HepG2 (cell line): ENCODE measurements around the gene SLC13A3. TPM values are rescaled to one million over a fixed set of nuclear protein-coding genes. Genes with fewer than 3 reads are reported as not detected.

ENCODE experiments used
- CAMTA2 ChIP-seq: sonication (generic); formaldehyde crosslinking; IDR thresholded peaks from 2 replicates; pipeline ENCODE4 v1.4.0; 2020; ENCODE audit warnings: mild to moderate bottlenecking, missing genetic modification reagents, borderline replicate concordance
- CSRNP1 ChIP-seq: sonication (generic); formaldehyde crosslinking; IDR thresholded peaks from 2 replicates; pipeline ENCODE4 v1.8.1; 2023; ENCODE audit warnings: mild to moderate bottlenecking, missing genetic modification reagents
- FIP1L1 ChIP-seq: fragments of 200-400 bp; formaldehyde crosslinking; IDR thresholded peaks from 2 replicates; pipeline ENCODE4 v1.6.1; 2018; ENCODE audit warnings: low read depth, mild to moderate bottlenecking, low read length, moderate library complexity, borderline replicate concordance; ENCODE audit not compliant: insufficient read depth
- FOXA1 ChIP-seq, 2 experiments: fragments of 450-650 bp in 1 of 2; sonication (generic) in 1 of 2; formaldehyde crosslinking in 1 of 2; IDR thresholded peaks; 2 replicates each; pipeline versions ENCODE4 v1.4.0 to v1.6.1; 2016 to 2020; ENCODE audit warnings: missing genetic modification reagents in 1 of 2
- HOXA9 ChIP-seq: sonication (generic); formaldehyde crosslinking; IDR thresholded peaks from 2 replicates; pipeline ENCODE4 v1.8.1; 2022; ENCODE audit warnings: missing genetic modification reagents, mild to moderate bottlenecking, moderate library complexity, borderline replicate concordance
- MXD4 ChIP-seq: IDR thresholded peaks from 2 replicates; pipeline ENCODE4 v1.6.1; 2016; ENCODE audit warnings: mild to moderate bottlenecking, missing biosample characterization, missing genetic modification reagents
- NR1H2 ChIP-seq: sonication (generic); formaldehyde crosslinking; IDR thresholded peaks from 2 replicates; pipeline ENCODE4 v1.8.1; 2022; ENCODE audit warnings: low read depth, missing genetic modification reagents, borderline replicate concordance
- PAX8 ChIP-seq: sonication (generic); formaldehyde crosslinking; IDR thresholded peaks from 2 replicates; pipeline ENCODE4 v1.8.0; 2022; ENCODE audit warnings: mild to moderate bottlenecking, missing genetic modification reagents, borderline replicate concordance
- REPIN1 ChIP-seq: sonication (generic); formaldehyde crosslinking; IDR thresholded peaks from 2 replicates; pipeline ENCODE4 v1.8.0; 2022; ENCODE audit warnings: missing genetic modification reagents, low read depth, mild to moderate bottlenecking, borderline replicate concordance
- SAP130 ChIP-seq: IDR thresholded peaks from 2 replicates; pipeline ENCODE4 v1.6.1; 2016; ENCODE audit warnings: low read depth
- SMYD3 ChIP-seq: sonication (generic); formaldehyde crosslinking; IDR thresholded peaks from 2 replicates; pipeline ENCODE4 v1.8.1; 2023; ENCODE audit warnings: mild to moderate bottlenecking, missing genetic modification reagents
- ZFAT ChIP-seq: sonication (generic); formaldehyde crosslinking; conservative IDR thresholded peaks from 2 replicates; pipeline ENCODE4 v1.8.1; 2023; ENCODE audit warnings: missing genetic modification reagents, inconsistent platforms
- ZFP91 ChIP-seq: sonication (generic); formaldehyde crosslinking; IDR thresholded peaks from 2 replicates; pipeline ENCODE4 v1.9.0; 2022; ENCODE audit warnings: missing genetic modification reagents, mild to moderate bottlenecking, borderline replicate concordance
- ZMYM4 ChIP-seq: sonication (generic); formaldehyde crosslinking; IDR thresholded peaks from 2 replicates; pipeline ENCODE4 v1.8.1; 2023; ENCODE audit warnings: mild to moderate bottlenecking, missing genetic modification reagents
- ZNF367 ChIP-seq: sonication (generic); formaldehyde crosslinking; IDR thresholded peaks from 2 replicates; pipeline ENCODE4 v1.4.0; 2020; ENCODE audit warnings: missing genetic modification reagents, borderline replicate concordance
- ZNF572 ChIP-seq: sonication (generic); formaldehyde crosslinking; IDR thresholded peaks from 2 replicates; pipeline ENCODE4 v1.5.1; 2020; ENCODE audit warnings: mild to moderate bottlenecking, missing genetic modification reagents
- ZNF619 ChIP-seq: sonication (generic); formaldehyde crosslinking; IDR thresholded peaks from 2 replicates; pipeline ENCODE4 v1.4.0; 2020; ENCODE audit warnings: mild to moderate bottlenecking, missing genetic modification reagents
- ZNF761 ChIP-seq: sonication (generic); formaldehyde crosslinking; conservative IDR thresholded peaks from 2 replicates; pipeline ENCODE4 v1.4.0; 2020; ENCODE audit warnings: mild to moderate bottlenecking, missing genetic modification reagents
- ZNF781 ChIP-seq: sonication (generic); formaldehyde crosslinking; IDR thresholded peaks from 2 replicates; pipeline ENCODE4 v1.5.1; 2020; ENCODE audit warnings: borderline replicate concordance, mild to moderate bottlenecking, missing genetic modification reagents; ENCODE audit errors: not compliant biosample characterization
- ZNF883 ChIP-seq: sonication (generic); formaldehyde crosslinking; IDR thresholded peaks from 2 replicates; pipeline ENCODE4 v1.5.1; 2020; ENCODE audit warnings: mild to moderate bottlenecking, missing genetic modification reagents; ENCODE audit errors: not compliant biosample characterization
- ZSCAN21 ChIP-seq: sonication (generic); formaldehyde crosslinking; IDR thresholded peaks from 2 replicates; pipeline ENCODE4 v1.8.0; 2022; ENCODE audit warnings: mild to moderate bottlenecking, missing genetic modification reagents, moderate library complexity, borderline replicate concordance
- polyA plus RNA-seq, 8 experiments: library from polyadenylated mRNA; depleted of rRNA in 3 of 8; stranded (reverse) in 7 of 8; unstranded in 1 of 8; fragments of >200 nt; fragmentation: Illumina TruSeq in 4 of 8; extraction: Trizol in 4 of 8; gene quantifications; 2 replicates each; pipeline versions ENCODE4 v1.2.1 to v1.2.3, GENCODE V29; 2011 to 2016; ENCODE audit warnings: low read depth in 4 of 8, missing spikeins in 1 of 8, mixed read lengths in 1 of 8; ENCODE audit not compliant: insufficient read depth in 1 of 8
- total RNA-seq, 5 experiments: library from RNA; depleted of rRNA; stranded (reverse); fragments of >200 nt; fragmentation: Illumina TruSeq; extraction: Trizol; gene quantifications; 2 replicates each; pipeline ENCODE4 v1.2.3, GENCODE V29; 2016; ENCODE audit warnings: low read depth in 1 of 5
- TF ChIP-seq, protein P1 (sequence below): sonication (generic); formaldehyde crosslinking; conservative IDR thresholded peaks from 2 replicates; pipeline ENCODE4 v1.8.0; 2022; ENCODE audit warnings: missing genetic modification reagents

Gene SLC13A3
- total and polyA plus RNA-seq, 2 of the 13 experiments (the other 11 are each of a cell fraction or from before 2014, with no cell fraction given) = 66.5 to 76.0 TPM

GRCh38 chr20:46651091-46651962 is at the start of gene SLC13A3 (continued):
- TF ChIP-seq CSRNP1 (CRISPR knock-in tag) (peak; percentile 94), MXD4 (peak; percentile 84; the same call in 1 of the 2 replicates), ZNF883 (CRISPR knock-in tag) (peak; percentile 91), ZNF572 (CRISPR knock-in tag) (0 out of 2 replicates have a peak, but pooled peaks have one; percentile 4), REPIN1 (CRISPR knock-in tag) (peak; percentile 79; the same call in 1 of the 2 replicates), CAMTA2 (CRISPR knock-in tag) (peak; percentile 63; the same call in 1 of the 2 replicates), ZNF781 (peak; percentile 65), SMYD3 (CRISPR knock-in tag) (peak; percentile 54), ZNF619 (CRISPR knock-in tag) (peak; percentile 95), ZMYM4 (CRISPR knock-in tag) (peak; percentile 80), ZNF367 (CRISPR knock-in tag) (no peak), ZNF761 (CRISPR knock-in tag) (peak; percentile 57), SAP130 (peak; percentile 64), FIP1L1 (0 out of 2 replicates have a peak, but pooled peaks have one; percentile 48), FOXA1 (IDR thresholded peaks at IDR 0.05) (no peak), FOXA1 (CRISPR knock-in tag; IDR thresholded peaks at IDR 0.05) (peak; percentile 75), NR1H2 (CRISPR knock-in tag) (peak; percentile 73; the same call in 1 of the 2 replicates), ZSCAN21 (CRISPR knock-in tag) (peak; percentile 19; the same call in 1 of the 2 replicates), ZFAT (CRISPR knock-in tag) (no peak; the same call in 1 of the 2 replicates), ZFP91 (CRISPR knock-in tag) (peak; percentile 96), PAX8 (CRISPR knock-in tag) (peak; percentile 46; the same call in 1 of the 2 replicates), HOXA9 (CRISPR knock-in tag) (0 out of 2 replicates have a peak, but pooled peaks have one; percentile 18)
- TF ChIP-seq, protein P1, sequence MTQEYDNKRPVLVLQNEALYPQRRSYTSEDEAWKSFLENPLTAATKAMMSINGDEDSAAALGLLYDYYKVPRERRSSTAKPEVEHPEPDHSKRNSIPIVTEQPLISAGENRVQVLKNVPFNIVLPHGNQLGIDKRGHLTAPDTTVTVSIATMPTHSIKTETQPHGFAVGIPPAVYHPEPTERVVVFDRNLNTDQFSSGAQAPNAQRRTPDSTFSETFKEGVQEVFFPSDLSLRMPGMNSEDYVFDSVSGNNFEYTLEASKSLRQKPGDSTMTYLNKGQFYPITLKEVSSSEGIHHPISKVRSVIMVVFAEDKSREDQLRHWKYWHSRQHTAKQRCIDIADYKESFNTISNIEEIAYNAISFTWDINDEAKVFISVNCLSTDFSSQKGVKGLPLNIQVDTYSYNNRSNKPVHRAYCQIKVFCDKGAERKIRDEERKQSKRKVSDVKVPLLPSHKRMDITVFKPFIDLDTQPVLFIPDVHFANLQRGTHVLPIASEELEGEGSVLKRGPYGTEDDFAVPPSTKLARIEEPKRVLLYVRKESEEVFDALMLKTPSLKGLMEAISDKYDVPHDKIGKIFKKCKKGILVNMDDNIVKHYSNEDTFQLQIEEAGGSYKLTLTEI (CRISPR knock-in tag) = no peak
